NT2/D1 (cell line): Measurements from ENCODE around the gene POLE.

Experiments used
- SUZ12 ChIP-seq: IDR thresholded peaks from 2 replicates; pipeline ENCODE4 v1.6.1; 2011; ENCODE audit not compliant: insufficient read length, insufficient read depth; ENCODE audit errors: extremely low read depth
- YY1 ChIP-seq: IDR thresholded peaks from 2 replicates; pipeline ENCODE4 v1.6.1; 2011; ENCODE audit not compliant: insufficient read length, insufficient read depth
- ZNF274 ChIP-seq: IDR thresholded peaks from 2 replicates; pipeline ENCODE4 v1.6.1; 2011; ENCODE audit warnings: mild to moderate bottlenecking, low read depth, low read length

- TF ChIP-seq YY1 (no peak), SUZ12 (no peak), ZNF274 (no peak)
Measured at GRCh38 chr12:132734206-132734605, 47.1 kb upstream of the POLE start.
